Posterior cingulate gyrus (tissue), 11 donors: ENCODE measurements around the gene NUFIP2.
"Not testable (repeated sequence)": the region's sequence is repeated elsewhere in the genome, so short reads cannot be mapped to it uniquely, and the experiment has no call there.

Experiments used
- DNase-seq, 10 donors: peaks; one replicate each; pipeline versions ENCODE4 v3.0.0 to v3.0.0-alpha.2; 2020 to 2021; ENCODE audit warnings: mixed read lengths in 3 of 10
- intact Hi-C: fragments of 100-400 bp; cut with DNase I; formaldehyde crosslinking; loops from one replicate; pipeline ENCODE4 v1.15.1; 2023

NUFIP2 gene, protein sequence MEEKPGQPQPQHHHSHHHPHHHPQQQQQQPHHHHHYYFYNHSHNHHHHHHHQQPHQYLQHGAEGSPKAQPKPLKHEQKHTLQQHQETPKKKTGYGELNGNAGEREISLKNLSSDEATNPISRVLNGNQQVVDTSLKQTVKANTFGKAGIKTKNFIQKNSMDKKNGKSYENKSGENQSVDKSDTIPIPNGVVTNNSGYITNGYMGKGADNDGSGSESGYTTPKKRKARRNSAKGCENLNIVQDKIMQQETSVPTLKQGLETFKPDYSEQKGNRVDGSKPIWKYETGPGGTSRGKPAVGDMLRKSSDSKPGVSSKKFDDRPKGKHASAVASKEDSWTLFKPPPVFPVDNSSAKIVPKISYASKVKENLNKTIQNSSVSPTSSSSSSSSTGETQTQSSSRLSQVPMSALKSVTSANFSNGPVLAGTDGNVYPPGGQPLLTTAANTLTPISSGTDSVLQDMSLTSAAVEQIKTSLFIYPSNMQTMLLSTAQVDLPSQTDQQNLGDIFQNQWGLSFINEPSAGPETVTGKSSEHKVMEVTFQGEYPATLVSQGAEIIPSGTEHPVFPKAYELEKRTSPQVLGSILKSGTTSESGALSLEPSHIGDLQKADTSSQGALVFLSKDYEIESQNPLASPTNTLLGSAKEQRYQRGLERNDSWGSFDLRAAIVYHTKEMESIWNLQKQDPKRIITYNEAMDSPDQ

DNA sequence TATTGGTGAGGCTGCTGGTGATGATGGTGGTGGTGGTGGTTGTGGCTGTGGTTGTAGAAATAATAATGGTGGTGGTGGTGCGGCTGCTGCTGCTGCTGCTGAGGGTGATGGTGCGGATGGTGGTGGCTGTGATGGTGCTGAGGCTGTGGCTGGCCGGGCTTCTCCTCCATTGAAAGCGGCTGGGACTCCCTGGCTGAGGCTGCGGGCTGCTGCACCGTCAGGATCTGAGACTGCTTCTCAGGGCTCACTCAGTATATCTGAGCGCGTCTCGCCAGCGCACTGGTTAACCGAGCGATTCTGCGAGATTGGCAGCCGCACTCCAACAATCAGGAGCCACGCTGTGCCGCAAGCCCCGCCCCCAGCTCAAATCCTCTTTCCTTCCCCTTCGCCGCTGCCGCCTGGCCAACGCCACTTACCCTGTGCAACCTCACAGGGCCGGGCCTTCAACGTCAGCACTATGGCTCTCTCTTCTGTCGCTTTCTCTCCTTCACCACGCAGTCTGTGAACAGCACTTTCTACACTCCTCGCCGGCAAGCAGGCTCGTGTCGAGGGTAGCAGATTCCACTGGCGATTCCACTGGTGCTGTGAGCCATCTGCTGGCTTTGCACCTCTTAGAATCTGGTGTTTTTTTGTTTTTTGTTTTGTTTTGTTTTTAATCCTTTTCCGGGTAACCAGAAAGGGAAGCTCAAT, at the start of gene NUFIP2:
TSS of gene NUFIP2 (minus strand) at position 259 of the 690 bp plus-strand sequence. CDS start at position 170, 89 bp downstream.
- intact Hi-C loops: loop anchor here (5.0 kb wide), 1 partner anchor 98 kb away; the partner anchor contains the start of gene TAOK1
- DNase-seq: peak; percentile 99 to 100 (median 100)

DNA sequence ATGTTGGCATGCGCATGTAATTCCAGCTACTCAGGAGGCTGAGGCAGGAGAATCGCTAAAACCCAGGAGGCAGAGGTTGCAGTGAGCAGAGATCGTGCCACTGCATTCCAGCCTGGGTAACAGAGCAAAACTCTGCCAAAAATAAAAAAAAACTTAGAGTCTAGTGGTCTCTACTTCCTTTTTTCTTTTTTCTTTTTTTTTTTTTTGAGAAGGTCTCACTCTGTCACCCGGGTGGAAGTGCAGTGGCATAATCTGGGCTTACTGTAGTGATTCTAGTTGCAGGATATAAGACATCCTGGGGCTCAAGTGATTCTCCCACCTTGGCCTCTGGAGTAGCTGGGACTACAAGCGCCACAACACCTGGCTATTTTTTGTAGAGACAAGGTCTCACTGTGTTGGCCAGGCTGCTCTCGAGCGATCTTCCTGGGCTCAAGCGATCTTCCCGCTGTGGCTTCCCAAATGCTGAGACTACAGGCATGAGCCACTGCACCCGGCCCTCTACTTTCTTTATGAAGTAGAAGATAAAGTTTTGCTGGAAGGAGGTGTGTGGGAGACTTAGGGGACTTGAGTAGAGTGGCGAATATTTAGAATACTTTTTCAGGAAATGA, 48.3 kb upstream of the NUFIP2 start:
- intact Hi-C loops: no loop called here
- no peak for DNase-seq

DNA sequence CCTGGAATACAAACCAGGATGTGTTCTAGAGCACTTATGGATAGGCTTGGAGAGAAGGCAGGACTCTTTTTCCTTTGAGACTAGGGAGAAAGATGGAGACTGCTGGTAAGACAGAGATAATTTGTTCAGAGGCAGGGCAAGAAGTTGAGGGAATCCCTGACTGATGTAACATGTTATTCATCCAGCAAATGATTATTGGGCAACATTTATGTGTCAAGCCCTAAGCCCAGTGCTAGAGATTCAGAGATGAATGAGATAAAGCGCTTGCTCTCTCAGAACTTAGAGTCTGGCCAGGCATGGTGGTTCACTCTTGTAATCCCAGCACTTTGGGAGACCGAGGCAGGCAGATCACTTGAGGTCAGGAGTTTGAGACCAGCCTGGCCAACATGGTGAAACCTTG, 47.8 kb upstream of the NUFIP2 start:
- intact Hi-C loops: no loop called here
- no peak for DNase-seq

DNA sequence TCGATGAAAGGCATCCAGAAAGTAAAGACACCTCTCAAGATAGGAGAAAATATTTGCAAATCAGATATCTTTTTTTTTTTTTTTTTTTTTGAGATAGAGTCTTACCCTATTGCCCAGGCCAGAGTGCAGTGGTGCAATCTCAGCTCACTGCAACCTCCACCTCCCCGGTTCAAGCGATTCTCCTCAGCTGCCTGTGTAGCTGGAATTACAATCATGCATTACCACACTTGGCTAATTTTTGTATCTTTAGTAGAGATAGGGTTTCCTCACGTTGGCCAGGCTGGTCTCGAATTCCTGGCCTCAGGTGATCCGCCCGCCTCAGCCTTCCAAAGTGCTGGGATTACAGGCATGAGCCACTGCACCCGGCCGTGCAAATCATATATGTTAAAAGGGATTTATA, 45.1 kb upstream of the NUFIP2 start:
- intact Hi-C loops, DNase-seq: not testable (repeated sequence)

DNA sequence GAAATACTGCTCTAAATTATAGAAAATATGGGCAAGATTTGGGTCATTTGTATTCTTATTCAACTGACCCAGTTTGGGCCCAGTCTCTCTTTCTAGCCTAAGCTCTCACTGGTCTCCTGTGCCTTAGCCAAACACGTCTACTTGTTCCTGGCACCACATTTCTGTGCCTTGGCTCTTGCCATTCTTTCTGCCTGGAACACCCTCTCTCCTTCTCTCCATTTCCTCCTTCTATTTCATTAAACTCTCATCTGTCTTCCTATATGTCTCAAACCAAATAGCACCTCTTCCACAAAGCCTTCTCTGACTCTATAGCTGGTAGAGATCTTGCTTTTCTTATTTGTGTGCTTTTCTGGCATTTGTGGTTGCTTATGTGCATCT, 37.7 kb upstream of the NUFIP2 start:
- intact Hi-C loops: no loop called here
- DNase-seq: peak in 1 of 10 donors; percentile 10

DNA sequence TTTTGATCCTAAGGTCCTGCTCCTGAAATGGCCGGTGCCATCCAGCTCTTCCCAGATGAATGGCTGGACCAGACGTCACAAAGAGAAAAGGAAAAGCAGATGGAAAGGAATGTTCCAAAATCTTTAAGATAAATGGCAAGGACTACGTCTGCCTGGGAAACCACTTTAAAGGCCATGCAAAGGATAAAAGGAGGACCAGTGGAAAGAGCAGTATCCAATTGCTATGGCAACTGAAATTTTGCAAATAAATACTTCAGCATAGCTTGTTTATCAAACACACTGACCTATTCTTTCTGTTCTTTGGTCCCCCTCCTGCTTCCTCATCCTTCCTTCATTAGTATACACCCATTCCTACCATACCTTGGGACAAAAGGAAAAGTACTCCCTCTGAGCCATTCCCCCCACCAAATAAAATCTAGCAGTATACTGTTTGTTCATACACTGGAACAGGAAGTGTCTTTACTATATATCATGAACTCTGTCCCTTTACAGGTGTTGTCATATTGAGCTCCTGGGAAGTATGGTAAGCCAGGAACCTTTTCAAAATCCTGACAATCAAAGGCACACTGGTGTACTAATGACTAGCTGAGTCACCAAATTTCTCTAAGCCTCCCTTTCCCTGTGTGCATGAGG, 37.2 kb upstream of the NUFIP2 start:
- intact Hi-C loops: no loop called here

DNA sequence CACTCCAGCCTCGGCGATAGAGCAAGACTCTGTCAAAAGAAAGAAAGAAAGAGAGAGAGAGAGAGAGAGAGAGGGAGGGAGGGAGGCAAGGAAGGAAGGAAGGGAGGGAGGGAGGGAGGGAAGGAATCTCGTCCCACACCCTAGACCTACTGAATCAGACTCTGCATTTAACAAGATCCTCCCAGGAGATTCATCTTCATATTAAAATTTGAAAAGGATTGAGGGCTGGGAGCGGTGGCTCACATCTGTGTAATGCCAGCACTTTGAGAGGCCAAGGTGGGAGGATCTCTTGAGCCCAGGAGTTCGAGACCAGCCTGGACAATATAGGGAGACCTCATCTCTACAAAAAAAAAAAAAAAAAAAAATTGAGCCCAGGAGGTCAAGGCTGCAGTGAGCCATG, 33.5 kb upstream of the NUFIP2 start:
- intact Hi-C loops: no loop called here
- no peak for DNase-seq

More for the DNA sequence above, 37.2 kb upstream of the NUFIP2 start:
- no peak for DNase-seq

DNA sequence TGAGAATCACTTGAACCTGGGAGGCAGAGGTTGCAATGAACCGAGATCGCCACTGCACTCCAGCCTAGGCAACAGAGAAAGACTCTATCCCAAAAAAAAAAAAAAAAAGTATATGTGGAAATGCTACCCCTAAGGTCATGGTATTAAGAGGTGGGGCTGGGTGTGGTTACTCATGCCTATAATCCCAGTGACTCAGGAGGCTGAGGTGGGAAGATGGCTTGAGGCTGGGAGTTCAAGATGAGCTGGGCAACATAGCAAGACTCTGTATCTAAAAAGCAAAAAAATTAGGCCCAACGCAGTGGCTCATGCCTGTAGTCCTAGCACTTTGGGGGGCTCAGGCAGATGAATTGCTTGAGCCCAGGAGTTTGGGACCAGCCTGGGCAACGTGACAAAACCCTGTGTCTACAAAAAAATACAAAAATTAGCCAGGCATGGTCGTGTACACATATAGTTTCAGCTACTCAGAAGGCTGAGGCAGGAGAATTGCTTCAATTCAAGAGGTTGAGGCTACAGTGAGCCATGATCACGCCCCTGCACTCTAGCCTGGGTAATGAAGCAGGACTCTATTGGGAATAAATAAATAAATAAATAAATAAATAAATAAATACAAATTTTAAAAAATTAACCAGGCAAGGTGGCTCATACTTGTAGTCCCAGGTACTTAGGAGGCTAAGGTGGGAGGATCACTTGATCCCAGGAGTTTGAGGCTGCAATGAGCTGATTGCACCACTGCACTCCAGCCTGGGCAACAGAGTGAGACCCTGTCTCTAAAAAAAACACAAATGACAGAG, 32.3 kb upstream of the NUFIP2 start:
- no peak for DNase-seq
- intact Hi-C loops: no loop called here

DNA sequence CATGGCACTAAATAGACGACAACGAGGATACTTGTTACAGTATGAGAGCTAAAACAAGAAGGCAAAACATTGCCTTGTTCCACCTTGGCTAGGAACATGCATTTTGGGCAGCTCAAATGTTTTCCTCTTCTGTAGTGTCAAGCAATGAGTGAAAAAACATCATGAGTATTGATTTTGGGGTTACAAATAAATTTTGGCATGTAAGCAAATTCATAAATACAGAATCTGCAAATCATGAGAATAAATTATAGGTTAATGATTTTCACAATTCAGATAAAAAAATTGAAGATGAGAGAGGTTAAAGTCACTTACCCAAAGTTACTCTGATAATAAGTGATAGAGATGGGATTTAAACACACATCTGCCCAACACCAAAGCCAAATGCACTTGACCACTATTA, 28.4 kb upstream of the NUFIP2 start:
- intact Hi-C loops: no loop called here

DNA sequence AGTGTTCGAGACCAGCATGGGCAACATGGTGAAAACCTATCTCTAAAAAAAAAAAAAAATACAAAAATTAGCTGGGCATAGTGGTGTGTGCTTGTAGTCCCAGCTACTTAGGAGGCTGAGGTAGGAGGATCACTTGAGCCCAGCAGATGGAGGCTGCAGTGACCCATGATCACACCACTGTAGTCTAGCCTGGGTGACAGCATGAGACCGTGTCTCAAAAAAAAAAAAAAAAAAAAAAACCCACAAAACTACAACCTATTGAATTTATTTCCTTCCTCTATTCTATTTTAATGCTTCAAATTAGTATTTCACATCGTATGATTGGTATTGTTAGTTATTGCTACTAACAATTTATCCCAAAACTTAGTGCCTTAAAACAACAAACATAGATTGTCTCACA, 9.4 kb upstream of the NUFIP2 start:
- no peak for DNase-seq
- intact Hi-C loops: no loop called here

More for the DNA sequence above, 28.4 kb upstream of the NUFIP2 start:
- no peak for DNase-seq

DNA sequence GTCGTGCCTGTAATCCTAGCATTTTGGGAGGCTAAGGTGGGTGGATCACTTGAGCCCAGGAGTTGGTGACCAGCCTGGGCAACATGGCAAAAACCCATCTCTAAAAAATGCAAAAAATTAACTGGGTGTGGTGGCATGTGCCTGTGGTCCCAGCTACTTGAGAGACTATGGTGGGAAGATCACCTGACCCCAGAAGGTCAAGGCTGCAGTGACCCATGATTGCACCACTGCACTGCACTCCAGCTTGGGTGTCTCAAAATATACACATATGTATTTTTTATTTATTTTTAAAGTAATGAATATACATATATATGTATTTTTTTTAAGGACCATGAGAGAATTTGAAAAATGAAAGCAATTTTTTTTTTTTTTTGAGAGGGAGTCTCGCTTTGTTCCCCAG, 5.1 kb upstream of the NUFIP2 start:
- intact Hi-C loops: no loop called here
- DNase-seq: no peak

DNA sequence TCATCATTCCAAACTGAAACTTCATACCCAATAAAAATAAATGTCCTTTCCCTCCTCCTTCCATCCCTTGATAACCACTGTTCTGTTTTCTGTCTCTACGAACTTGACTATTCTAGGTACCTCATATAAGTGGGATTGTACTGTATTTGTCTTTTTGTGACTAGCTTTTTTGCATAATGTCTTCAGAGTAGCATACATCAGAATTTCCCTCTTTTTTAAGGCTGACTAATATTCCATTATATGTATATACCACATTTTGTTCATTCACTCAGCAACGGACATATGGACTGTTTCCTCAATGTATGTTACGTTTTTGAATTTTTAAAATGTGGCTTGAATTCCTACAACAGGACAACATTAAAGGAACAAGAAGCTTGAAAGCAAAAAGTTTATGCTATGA, 1.5 kb upstream of the NUFIP2 start:
- DNase-seq: no peak
- intact Hi-C loops: no loop called here

DNA sequence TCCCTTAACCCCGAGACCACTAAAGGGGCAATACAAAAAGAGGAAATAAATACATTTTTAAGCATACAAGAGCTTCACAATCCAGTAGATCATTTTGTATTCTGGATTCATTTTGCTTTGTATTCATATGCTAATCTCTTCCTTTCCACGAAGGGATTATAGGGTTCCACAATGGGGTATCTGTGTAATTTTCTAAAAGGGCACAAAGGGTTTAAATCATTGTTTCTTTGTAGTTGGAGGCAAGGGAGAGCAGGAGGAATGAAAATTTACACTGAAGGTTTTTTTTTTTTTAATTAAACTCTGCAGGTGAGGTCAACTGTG, 592 bp upstream of the NUFIP2 start:
- intact Hi-C loops: loop anchor here (5.0 kb wide), 1 partner anchor 98 kb away; the partner anchor contains the start of gene TAOK1

DNA sequence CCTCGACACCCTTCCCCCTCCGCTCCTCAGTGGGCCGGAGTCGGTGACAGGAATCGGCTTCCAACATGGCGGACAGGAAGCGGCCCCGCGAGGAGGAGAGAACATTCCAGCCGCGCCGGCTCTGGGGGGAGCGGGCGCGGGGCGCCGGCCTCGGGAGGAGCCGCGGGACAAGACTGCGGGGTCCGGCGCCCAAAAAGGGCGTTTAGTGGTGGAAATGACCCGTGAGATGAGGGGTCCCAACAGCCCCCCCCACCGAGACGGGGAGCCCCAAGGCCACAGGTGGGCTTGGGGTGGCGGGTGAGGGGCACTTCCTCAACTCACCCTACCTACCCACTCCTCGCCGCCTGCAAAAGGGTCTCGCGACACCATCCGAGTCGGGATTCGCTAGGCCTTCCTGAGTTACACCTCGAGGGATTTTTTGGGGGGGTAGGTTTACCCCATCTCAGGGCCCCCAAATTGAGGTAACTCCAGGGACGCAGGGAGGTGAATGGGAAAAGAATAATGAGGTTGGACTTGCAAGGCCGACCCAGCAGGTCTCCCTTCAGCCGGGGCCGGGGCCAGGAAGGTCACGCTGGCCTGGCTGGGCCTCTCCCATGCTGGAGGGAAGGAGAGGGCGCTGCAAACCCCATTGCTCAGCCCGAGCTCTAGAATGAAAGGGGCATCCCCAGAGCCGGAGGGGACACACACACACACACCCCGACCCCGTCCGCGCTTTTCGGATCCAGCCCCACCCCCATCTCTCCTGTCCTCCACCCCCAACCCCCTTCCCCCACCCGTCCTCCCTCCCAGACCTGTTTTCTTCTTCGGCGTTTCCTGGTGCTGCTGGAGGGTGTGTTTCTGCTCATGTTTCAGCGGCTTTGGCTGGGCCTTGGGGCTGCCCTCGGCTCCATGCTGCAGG, 707 bp downstream of the NUFIP2 start:
- DNase-seq: peak; percentile 22 to 90 (median 52)
- intact Hi-C loops: loop anchor here (5.0 kb wide), 1 partner anchor 99 kb away; the partner anchor contains the start of gene TAOK1

More for the DNA sequence above, 592 bp upstream of the NUFIP2 start:
- no peak for DNase-seq

DNA sequence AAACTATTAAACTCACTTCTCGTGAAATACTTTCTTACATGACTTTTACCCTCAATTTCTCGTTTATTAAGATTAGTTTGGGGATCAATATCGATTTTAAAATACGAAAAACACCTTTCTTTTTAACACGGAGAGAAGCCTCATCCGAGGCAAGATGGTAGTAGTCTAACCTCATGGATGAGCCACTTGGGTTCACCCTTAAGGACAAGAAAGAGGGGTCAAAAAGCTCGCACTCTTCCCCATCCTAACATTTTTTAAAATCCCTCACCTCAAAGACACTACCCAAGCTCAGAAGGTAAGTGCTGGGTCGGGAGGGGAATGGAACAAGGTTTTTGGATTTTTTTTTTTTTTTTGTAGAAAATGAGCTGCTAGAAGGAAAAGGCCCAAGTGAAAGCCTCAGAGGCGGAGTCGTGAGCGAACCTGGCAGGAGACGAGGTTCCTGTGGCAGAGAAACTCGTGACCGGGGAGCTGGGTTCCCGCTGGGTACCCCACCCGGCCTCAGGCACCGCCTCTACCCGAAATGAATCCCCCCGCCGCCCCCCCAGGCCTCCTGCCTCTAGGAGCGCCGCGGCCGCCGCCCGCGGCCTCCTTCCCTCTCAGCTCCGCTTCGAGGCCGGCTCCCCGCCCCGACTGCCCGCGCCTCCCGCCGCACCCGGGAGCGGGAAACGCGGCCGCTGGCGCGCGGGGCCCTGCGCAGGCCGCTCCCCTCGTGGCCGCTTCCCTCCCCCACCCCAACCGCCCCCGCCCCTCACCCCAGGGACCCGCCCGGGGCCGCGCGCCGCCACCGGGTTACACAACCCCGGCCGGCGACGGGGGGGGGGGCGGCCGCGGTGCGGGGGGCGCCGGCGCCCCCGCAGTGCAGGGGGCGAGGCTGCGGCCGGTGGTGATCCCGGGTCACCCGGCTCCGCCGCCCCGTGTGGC, 1.6 kb downstream of the NUFIP2 start:
- DNase-seq: peak; percentile 27 to 90 (median 52)
- intact Hi-C loops: loop anchor here (5.0 kb wide), 1 partner anchor 100 kb away; the partner anchor contains the start of gene TAOK1

DNA sequence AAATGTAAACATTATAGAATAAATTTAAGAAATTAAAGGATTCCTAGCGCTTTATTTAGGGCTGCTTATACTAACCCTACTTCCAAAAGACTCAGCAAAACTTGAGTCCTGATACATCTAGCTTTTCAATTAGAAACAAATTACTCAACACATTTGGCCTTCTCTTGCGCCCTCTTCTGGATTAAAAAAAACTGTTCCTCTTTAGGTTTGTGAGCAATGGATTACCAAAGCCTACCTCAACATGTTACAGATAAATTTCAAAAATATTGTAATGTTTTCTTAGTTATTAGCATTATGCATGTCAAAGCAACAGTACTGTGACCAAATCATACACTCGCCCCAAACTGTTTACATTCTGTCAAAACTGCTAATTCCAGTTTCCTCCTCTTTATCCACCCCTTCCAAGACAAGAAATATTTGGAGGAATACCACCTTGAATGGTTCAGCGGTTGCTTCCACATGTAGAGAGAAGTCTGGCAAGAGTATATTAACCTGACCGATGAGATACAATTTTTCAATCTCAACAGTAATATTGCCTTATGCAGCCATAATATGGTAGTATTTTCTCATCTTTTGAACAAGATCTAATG, 2.7 kb downstream of the NUFIP2 start:
- DNase-seq: no peak
- intact Hi-C loops: loop anchor here (2.0 to 5.0 kb wide), 4 partner anchors 72 to 168 kb away; partner anchors contain the start of gene TAOK1

DNA sequence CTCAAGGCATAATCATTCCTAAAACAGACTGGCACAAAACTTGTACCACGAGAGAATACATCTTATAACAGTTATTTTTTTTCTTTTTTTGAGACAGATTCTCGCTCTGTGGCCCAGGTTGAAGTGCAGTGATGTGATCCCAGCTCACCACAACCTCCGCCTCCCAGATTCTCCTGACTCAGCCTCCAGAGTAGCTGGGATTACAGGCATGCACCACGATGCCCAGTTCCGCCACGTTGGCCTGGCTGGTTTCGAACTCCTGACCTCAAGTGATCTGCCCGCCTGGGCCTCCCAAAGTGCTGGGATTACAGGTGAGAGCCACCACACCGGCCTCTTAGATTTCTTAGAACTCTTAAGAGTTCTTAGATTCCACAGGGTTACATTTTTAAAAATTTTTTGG, 4.1 kb downstream of the NUFIP2 start:
- DNase-seq: no peak
- intact Hi-C loops: loop anchor here (2.0 to 5.0 kb wide), 4 partner anchors 71 to 167 kb away; partner anchors contain the start of gene TAOK1
